ENCODE measurements around the gene DDX42. TPM values are rescaled to one million over a fixed set of nuclear protein-coding genes. Genes with fewer than 3 reads are reported as not detected.

The DDX42 gene
- total RNA-seq, 1 experiment from 2014 or later = 128 TPM

- H3K27ac Mint-ChIP-seq = no peak overlapping the region
Measured at GRCh38 chr17:63819131-63819530, 45.2 kb downstream of the DDX42 start.

GRCh38 chr17:63819585-63820537 is 45.9 kb downstream of the DDX42 start:
- no peaks in the 10 kb centered on the region for H3K4me1 Mint-ChIP-seq
- ATAC-seq = no peak; the same call in 1 of the 2 replicates
- H3K27ac Mint-ChIP-seq = peak overlapping the region; percentile 42; the same call in 1 of the 2 replicates
- no peak for TF ChIP-seq SMAD3 (CRISPR knock-in tag; IDR thresholded peaks at IDR 0.05; ENCODE audit: borderline replicate concordance)
- TF ChIP-seq PRRX2 (CRISPR knock-in tag; IDR thresholded peaks at IDR 0.05) = no peak
- no peak for TF ChIP-seq JAZF1 (CRISPR knock-in tag; IDR thresholded peaks at IDR 0.05)
- TF ChIP-seq, protein P1, sequence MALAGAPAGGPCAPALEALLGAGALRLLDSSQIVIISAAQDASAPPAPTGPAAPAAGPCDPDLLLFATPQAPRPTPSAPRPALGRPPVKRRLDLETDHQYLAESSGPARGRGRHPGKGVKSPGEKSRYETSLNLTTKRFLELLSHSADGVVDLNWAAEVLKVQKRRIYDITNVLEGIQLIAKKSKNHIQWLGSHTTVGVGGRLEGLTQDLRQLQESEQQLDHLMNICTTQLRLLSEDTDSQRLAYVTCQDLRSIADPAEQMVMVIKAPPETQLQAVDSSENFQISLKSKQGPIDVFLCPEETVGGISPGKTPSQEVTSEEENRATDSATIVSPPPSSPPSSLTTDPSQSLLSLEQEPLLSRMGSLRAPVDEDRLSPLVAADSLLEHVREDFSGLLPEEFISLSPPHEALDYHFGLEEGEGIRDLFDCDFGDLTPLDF (CRISPR knock-in tag; IDR thresholded peaks at IDR 0.05) = no peak
- no peak for TF ChIP-seq NFE2L1 (CRISPR knock-in tag; IDR thresholded peaks at IDR 0.05)
- TF ChIP-seq, protein P2, sequence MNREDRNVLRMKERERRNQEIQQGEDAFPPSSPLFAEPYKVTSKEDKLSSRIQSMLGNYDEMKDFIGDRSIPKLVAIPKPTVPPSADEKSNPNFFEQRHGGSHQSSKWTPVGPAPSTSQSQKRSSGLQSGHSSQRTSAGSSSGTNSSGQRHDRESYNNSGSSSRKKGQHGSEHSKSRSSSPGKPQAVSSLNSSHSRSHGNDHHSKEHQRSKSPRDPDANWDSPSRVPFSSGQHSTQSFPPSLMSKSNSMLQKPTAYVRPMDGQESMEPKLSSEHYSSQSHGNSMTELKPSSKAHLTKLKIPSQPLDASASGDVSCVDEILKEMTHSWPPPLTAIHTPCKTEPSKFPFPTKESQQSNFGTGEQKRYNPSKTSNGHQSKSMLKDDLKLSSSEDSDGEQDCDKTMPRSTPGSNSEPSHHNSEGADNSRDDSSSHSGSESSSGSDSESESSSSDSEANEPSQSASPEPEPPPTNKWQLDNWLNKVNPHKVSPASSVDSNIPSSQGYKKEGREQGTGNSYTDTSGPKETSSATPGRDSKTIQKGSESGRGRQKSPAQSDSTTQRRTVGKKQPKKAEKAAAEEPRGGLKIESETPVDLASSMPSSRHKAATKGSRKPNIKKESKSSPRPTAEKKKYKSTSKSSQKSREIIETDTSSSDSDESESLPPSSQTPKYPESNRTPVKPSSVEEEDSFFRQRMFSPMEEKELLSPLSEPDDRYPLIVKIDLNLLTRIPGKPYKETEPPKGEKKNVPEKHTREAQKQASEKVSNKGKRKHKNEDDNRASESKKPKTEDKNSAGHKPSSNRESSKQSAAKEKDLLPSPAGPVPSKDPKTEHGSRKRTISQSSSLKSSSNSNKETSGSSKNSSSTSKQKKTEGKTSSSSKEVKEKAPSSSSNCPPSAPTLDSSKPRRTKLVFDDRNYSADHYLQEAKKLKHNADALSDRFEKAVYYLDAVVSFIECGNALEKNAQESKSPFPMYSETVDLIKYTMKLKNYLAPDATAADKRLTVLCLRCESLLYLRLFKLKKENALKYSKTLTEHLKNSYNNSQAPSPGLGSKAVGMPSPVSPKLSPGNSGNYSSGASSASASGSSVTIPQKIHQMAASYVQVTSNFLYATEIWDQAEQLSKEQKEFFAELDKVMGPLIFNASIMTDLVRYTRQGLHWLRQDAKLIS (CRISPR knock-in tag; IDR thresholded peaks at IDR 0.05; ENCODE audit: borderline replicate concordance) = no peak
- no peak for TF ChIP-seq RORB (CRISPR knock-in tag; IDR thresholded peaks at IDR 0.05)
- TF ChIP-seq, protein P3, sequence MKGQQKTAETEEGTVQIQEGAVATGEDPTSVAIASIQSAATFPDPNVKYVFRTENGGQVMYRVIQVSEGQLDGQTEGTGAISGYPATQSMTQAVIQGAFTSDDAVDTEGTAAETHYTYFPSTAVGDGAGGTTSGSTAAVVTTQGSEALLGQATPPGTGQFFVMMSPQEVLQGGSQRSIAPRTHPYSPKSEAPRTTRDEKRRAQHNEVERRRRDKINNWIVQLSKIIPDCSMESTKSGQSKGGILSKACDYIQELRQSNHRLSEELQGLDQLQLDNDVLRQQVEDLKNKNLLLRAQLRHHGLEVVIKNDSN (CRISPR knock-in tag; IDR thresholded peaks at IDR 0.05) = no peak
- no peak for TF ChIP-seq NFATC4 (CRISPR knock-in tag; IDR thresholded peaks at IDR 0.05)
- TF ChIP-seq IRF1 (CRISPR knock-in tag; IDR thresholded peaks at IDR 0.05) = no peak
- TF ChIP-seq, protein P4, sequence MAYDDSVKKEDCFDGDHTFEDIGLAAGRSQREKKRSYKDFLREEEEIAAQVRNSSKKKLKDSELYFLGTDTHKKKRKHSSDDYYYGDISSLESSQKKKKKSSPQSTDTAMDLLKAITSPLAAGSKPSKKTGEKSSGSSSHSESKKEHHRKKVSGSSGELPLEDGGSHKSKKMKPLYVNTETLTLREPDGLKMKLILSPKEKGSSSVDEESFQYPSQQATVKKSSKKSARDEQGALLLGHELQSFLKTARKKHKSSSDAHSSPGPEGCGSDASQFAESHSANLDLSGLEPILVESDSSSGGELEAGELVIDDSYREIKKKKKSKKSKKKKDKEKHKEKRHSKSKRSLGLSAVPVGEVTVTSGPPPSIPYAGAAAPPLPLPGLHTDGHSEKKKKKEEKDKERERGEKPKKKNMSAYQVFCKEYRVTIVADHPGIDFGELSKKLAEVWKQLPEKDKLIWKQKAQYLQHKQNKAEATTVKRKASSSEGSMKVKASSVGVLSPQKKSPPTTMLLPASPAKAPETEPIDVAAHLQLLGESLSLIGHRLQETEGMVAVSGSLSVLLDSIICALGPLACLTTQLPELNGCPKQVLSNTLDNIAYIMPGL (CRISPR knock-in tag; IDR thresholded peaks at IDR 0.05) = no peak
- TF ChIP-seq CREM (CRISPR knock-in tag; IDR thresholded peaks at IDR 0.05) = no peak
- no peak for TF ChIP-seq MYBL2 (CRISPR knock-in tag; IDR thresholded peaks at IDR 0.05)
- TF ChIP-seq, protein P5, sequence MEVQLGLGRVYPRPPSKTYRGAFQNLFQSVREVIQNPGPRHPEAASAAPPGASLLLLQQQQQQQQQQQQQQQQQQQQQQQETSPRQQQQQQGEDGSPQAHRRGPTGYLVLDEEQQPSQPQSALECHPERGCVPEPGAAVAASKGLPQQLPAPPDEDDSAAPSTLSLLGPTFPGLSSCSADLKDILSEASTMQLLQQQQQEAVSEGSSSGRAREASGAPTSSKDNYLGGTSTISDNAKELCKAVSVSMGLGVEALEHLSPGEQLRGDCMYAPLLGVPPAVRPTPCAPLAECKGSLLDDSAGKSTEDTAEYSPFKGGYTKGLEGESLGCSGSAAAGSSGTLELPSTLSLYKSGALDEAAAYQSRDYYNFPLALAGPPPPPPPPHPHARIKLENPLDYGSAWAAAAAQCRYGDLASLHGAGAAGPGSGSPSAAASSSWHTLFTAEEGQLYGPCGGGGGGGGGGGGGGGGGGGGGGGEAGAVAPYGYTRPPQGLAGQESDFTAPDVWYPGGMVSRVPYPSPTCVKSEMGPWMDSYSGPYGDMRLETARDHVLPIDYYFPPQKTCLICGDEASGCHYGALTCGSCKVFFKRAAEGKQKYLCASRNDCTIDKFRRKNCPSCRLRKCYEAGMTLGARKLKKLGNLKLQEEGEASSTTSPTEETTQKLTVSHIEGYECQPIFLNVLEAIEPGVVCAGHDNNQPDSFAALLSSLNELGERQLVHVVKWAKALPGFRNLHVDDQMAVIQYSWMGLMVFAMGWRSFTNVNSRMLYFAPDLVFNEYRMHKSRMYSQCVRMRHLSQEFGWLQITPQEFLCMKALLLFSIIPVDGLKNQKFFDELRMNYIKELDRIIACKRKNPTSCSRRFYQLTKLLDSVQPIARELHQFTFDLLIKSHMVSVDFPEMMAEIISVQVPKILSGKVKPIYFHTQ (CRISPR knock-in tag; IDR thresholded peaks at IDR 0.05) = no peak
- CTCF ChIA-PET = no interaction called here
- POLR2A ChIA-PET = no interaction called here
- no peaks in the 10 kb centered on the region; the same call in 1 of the 2 replicates for H3K27me3 Mint-ChIP-seq (ENCODE audit: low read depth)
- peaks cover 97% of the 10 kb centered on the region for H3K36me3 Mint-ChIP-seq
- DNase-seq (ENCODE audit: low spot score) = no peak
- no peak overlapping the region for H3K4me3 Mint-ChIP-seq
- no peaks in the 10 kb centered on the region for H3K9me3 Mint-ChIP-seq

More at GRCh38 chr17:63819131-63819530, 45.2 kb downstream of the DDX42 start:
- no peak overlapping the region for H3K4me3 Mint-ChIP-seq
- no peak for TF ChIP-seq FOXP1 (CRISPR knock-in tag; IDR thresholded peaks at IDR 0.05; ENCODE audit: borderline replicate concordance)
- TF ChIP-seq NR2C2 (CRISPR knock-in tag; IDR thresholded peaks at IDR 0.05) = no peak
- POLR2A ChIA-PET = no interaction called here
- H3K36me3 Mint-ChIP-seq = peaks cover 97% of the 10 kb centered on the region
- no peak for DNase-seq (ENCODE audit: low spot score)
- H3K9me3 Mint-ChIP-seq = no peaks in the 10 kb centered on the region
- no peak for ATAC-seq
- H3K27me3 Mint-ChIP-seq (ENCODE audit: low read depth) = no peaks in the 10 kb centered on the region; the same call in 1 of the 2 replicates
- H3K4me1 Mint-ChIP-seq = no peaks in the 10 kb centered on the region
- CTCF ChIA-PET = interaction anchor here (1.0 kb wide), 1 partner anchor 15 kb away, joined by 4 read pairs; no protein-coding TSS in a partner anchor

All from WTC11 (cell line).